K562 (cell line): ENCODE data around the gene CDK5R1. TPM values are rescaled to one million over a fixed set of nuclear protein-coding genes. Genes with fewer than 3 reads are reported as not detected.
A peak's percentile ranks its signal among the peaks of the same experiment; 100 is the strongest.

Source experiments
- ZBTB40 ChIP-seq, 2 experiments: fragments of 450-650 bp in 1 of 2; sonication (generic) in 1 of 2; formaldehyde crosslinking in 1 of 2; IDR thresholded peaks; 2 replicates each; pipeline versions ENCODE4 v1.7.1 to v1.9.0; 2016 to 2022; ENCODE audit warnings: inconsistent platforms in 1 of 2, mild to moderate bottlenecking in 1 of 2, missing genetic modification reagents in 1 of 2
- polyA plus RNA-seq, 8 experiments: library from polyadenylated mRNA; depleted of rRNA in 4 of 8; stranded (reverse) in 5 of 8; unstranded in 3 of 8; fragments of >200 nt; fragmentation: Nextera tagmentation in 2 of 8; fragmentation: Illumina TruSeq in 1 of 8; extraction: Ambion mirVana in 2 of 8; extraction: Trizol in 1 of 8; gene quantifications; 2 replicates each; pipeline versions ENCODE4 v1.2.1 to v1.2.3, GENCODE V29; 2011 to 2014; ENCODE audit warnings: inconsistent platforms in 1 of 8, missing spikeins in 1 of 8
- small RNA-seq: library from RNA; depleted of rRNA; stranded (forward); fragments of <200 nt; gene quantifications from one replicate; pipeline ENCODE3, GENCODE V24; 2014
- total RNA-seq, 7 experiments: library from RNA; depleted of rRNA in 6 of 7; stranded (reverse); fragments of >200 nt in 6 of 7; fragmentation: Illumina TruSeq in 2 of 7; extraction: Trizol in 2 of 7; gene quantifications; 2 replicates each; pipeline versions ENCODE4 v1.2.1 to v1.2.3, GENCODE V29; 2011 to 2021; ENCODE audit warnings: low replicate concordance in 1 of 7

The CDK5R1 gene
- total and polyA plus RNA-seq, 9 of the 15 experiments (the other 6 are each of a cell fraction or from before 2014, with no cell fraction given) = 0.10 to 4.8 (median 2.3) TPM

DNA sequence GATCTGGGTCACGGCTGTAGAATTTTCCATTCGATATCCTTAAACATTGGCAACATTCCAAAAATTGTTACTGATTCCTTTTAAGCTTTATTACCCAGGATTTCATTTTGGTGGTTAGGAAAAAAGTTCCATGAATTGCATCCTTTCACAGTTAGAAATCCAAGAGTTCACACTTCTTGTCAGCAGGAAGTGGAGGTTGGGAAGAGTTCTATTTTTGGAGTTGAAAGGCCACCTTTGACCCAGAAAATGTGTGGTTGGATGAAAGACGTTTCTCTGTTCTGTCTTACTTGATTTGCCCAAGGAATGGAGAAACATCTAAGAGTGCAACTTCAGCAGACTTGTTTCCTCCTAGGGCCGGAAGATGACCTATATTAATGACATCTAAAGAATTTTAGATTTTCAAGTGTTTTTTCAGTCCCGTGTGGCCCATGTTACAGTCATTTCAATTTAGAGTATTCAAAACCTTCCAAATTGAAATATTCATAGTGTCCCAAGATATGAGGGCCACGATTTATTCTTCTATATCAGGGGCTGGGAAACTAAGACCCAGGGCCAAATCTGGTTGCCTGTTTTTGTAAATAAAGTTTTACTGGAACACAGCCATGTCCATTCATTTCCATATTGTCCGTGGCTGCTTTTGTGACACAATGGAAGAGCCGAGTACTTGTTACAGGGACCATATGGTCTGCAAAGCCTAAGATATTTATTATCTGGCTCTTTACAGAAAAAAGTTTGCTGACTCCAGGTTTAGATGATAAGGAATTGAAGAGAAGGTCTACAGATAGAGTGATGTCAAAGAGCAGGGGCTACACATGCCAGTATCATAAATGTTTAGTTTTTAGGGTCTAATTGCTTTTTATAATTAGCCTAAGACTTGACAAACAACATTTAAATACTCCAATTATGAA is 50.2 kb downstream of the CDK5R1 start (continued):
- TF ChIP-seq ZBTB40 (IDR thresholded peaks at IDR 0.05) = peak; percentile 90
- no peak for TF ChIP-seq ZBTB40 (CRISPR knock-in tag; IDR thresholded peaks at IDR 0.05)

Small RNA genes lying within 50 kb of the gene (small RNA-seq; reads per million reads assigned to genes)
- not detected for gene RF00019

Other genes with a start within 250 kb of the CDK5R1 start
- gene RHBDL3, start 221.2 kb upstream of the CDK5R1 start, total RNA-seq (2014; rRNA removed) = 0.08 and 0.09 TPM in 2 replicates
- gene RHBDL3, start 221.2 kb upstream of the CDK5R1 start, total RNA-seq (2014; rRNA removed; fragmentation: Illumina TruSeq; extraction: Trizol) = 0.03 and 0.07 TPM in 2 replicates
- 0.08 TPM in 1 of 2 replicates, not detected in the other for gene RHBDL3, start 221.2 kb upstream of the CDK5R1 start, total RNA-seq (2015; rRNA removed; fragmentation: Illumina TruSeq; extraction: Trizol)
- gene RHBDL3, start 221.2 kb upstream of the CDK5R1 start, total RNA-seq (2021) = 0.13 and 0.31 TPM in 2 replicates
- gene RHBDL3, start 221.2 kb upstream of the CDK5R1 start, polyA plus RNA-seq (2011; rRNA removed) = 0.07 and 0.22 TPM in 2 replicates
- 0.03 and 0.06 TPM in 2 replicates for gene RHBDL3, start 221.2 kb upstream of the CDK5R1 start, polyA plus RNA-seq (2014; fragmentation: Illumina TruSeq; extraction: Trizol)
- gene RHBDL3, start 221.2 kb upstream of the CDK5R1 start, polyA plus RNA-seq (2014; fragmentation: Nextera tagmentation; extraction: Ambion mirVana) = not detected
- 0.01 TPM in 1 of 2 replicates, not detected in the other for gene RHBDL3, start 221.2 kb upstream of the CDK5R1 start, polyA plus RNA-seq (2014; rRNA removed)
- gene C17orf75, start 144.8 kb upstream of the CDK5R1 start, total RNA-seq (2014; rRNA removed) = 17.4 and 24.8 TPM in 2 replicates
- 21.2 and 22.4 TPM in 2 replicates for gene C17orf75, start 144.8 kb upstream of the CDK5R1 start, total RNA-seq (2014; rRNA removed; fragmentation: Illumina TruSeq; extraction: Trizol)
- 15.0 and 16.1 TPM in 2 replicates for gene C17orf75, start 144.8 kb upstream of the CDK5R1 start, total RNA-seq (2015; rRNA removed; fragmentation: Illumina TruSeq; extraction: Trizol)
- 17.3 and 18.5 TPM in 2 replicates for gene C17orf75, start 144.8 kb upstream of the CDK5R1 start, total RNA-seq (2021)
- gene C17orf75, start 144.8 kb upstream of the CDK5R1 start, polyA plus RNA-seq (2011; rRNA removed) = 14.1 and 26.1 TPM in 2 replicates
- gene C17orf75, start 144.8 kb upstream of the CDK5R1 start, polyA plus RNA-seq (2014; fragmentation: Illumina TruSeq; extraction: Trizol) = 15.1 and 15.5 TPM in 2 replicates
- 10 to 100 TPM; 49.6 to 55.7 TPM for gene C17orf75, start 144.8 kb upstream of the CDK5R1 start, polyA plus RNA-seq (2014; fragmentation: Nextera tagmentation; extraction: Ambion mirVana)
- 17.0 and 20.4 TPM in 2 replicates for gene C17orf75, start 144.8 kb upstream of the CDK5R1 start, polyA plus RNA-seq (2014; rRNA removed)
- gene ZNF207, start 136.8 kb upstream of the CDK5R1 start, total RNA-seq (2014; rRNA removed) = 123 and 153 TPM in 2 replicates
- 268 and 297 TPM in 2 replicates for gene ZNF207, start 136.8 kb upstream of the CDK5R1 start, total RNA-seq (2014; rRNA removed; fragmentation: Illumina TruSeq; extraction: Trizol)
- 245 and 255 TPM in 2 replicates for gene ZNF207, start 136.8 kb upstream of the CDK5R1 start, total RNA-seq (2015; rRNA removed; fragmentation: Illumina TruSeq; extraction: Trizol)
- gene ZNF207, start 136.8 kb upstream of the CDK5R1 start, total RNA-seq (2021) = 216 and 222 TPM in 2 replicates
- 267 and 333 TPM in 2 replicates for gene ZNF207, start 136.8 kb upstream of the CDK5R1 start, polyA plus RNA-seq (2011; rRNA removed)
- 317 and 370 TPM in 2 replicates for gene ZNF207, start 136.8 kb upstream of the CDK5R1 start, polyA plus RNA-seq (2014; fragmentation: Illumina TruSeq; extraction: Trizol)
- gene ZNF207, start 136.8 kb upstream of the CDK5R1 start, polyA plus RNA-seq (2014; fragmentation: Nextera tagmentation; extraction: Ambion mirVana) = 100 to 1,000 TPM; 191 to 245 TPM
- 216 and 250 TPM in 2 replicates for gene ZNF207, start 136.8 kb upstream of the CDK5R1 start, polyA plus RNA-seq (2014; rRNA removed)
- 77.1 and 104 TPM in 2 replicates for gene PSMD11, start 42.5 kb upstream of the CDK5R1 start, total RNA-seq (2014; rRNA removed)
- 118 and 128 TPM in 2 replicates for gene PSMD11, start 42.5 kb upstream of the CDK5R1 start, total RNA-seq (2014; rRNA removed; fragmentation: Illumina TruSeq; extraction: Trizol)
- gene PSMD11, start 42.5 kb upstream of the CDK5R1 start, total RNA-seq (2015; rRNA removed; fragmentation: Illumina TruSeq; extraction: Trizol) = 109 and 127 TPM in 2 replicates
- gene PSMD11, start 42.5 kb upstream of the CDK5R1 start, total RNA-seq (2021) = 169 and 171 TPM in 2 replicates
- 97.6 and 185 TPM in 2 replicates for gene PSMD11, start 42.5 kb upstream of the CDK5R1 start, polyA plus RNA-seq (2011; rRNA removed)
- gene PSMD11, start 42.5 kb upstream of the CDK5R1 start, polyA plus RNA-seq (2014; fragmentation: Illumina TruSeq; extraction: Trizol) = 125 and 137 TPM in 2 replicates
- 100 to 1,000 TPM; 316 to 378 TPM for gene PSMD11, start 42.5 kb upstream of the CDK5R1 start, polyA plus RNA-seq (2014; fragmentation: Nextera tagmentation; extraction: Ambion mirVana)
- gene PSMD11, start 42.5 kb upstream of the CDK5R1 start, polyA plus RNA-seq (2014; rRNA removed) = 142 and 158 TPM in 2 replicates